Breast epithelium (tissue), 3 donors: ENCODE data around the gene NOP53.

Source experiments
- CTCF ChIP-seq, 3 donors: fragments of 450-650 bp; IDR thresholded peaks; one replicate each; pipeline ENCODE4 v1.5.1; 2016 to 2017; ENCODE audit warnings: antibody characterized with exemption in 3 of 3, mild to moderate bottlenecking in 3 of 3, moderate library complexity in 3 of 3
- POLR2A ChIP-seq: fragments of 450-650 bp; IDR thresholded peaks from one replicate; pipeline ENCODE4 v1.6.1; 2016; ENCODE audit warnings: antibody characterized with exemption, mild to moderate bottlenecking, moderate library complexity
- POLR2AphosphoS5 ChIP-seq, 3 donors: sonication (generic); formaldehyde crosslinking; IDR thresholded peaks; one replicate each; pipeline ENCODE4 v1.6.1; 2017; ENCODE audit warnings: antibody characterized with exemption in 3 of 3

- TF ChIP-seq CTCF (IDR thresholded peaks at IDR 0.05) (no peak), POLR2AphosphoS5 (IDR thresholded peaks at IDR 0.05) (no peak), POLR2A (no peak)
Observed at GRCh38 chr19:47757617-47758442, 12.5 kb downstream of the NOP53 start.
